Nephron progenitor cell (in vitro differentiated cells): ENCODE measurements around the gene SEMG2.

ENCODE experiments used
- DNase-seq: peaks from one replicate; pipeline ENCODE4 v3.0.0; 2021
- H3K27ac Mint-ChIP-seq: 2 replicates; pipeline ENCODE4 v1.8.0; 2021; ENCODE audit warnings: mild to moderate bottlenecking, moderate library complexity, mixed read lengths
- H3K27me3 Mint-ChIP-seq: 2 replicates; pipeline ENCODE4 v1.8.0; 2021; ENCODE audit warnings: mild to moderate bottlenecking, low read depth, mixed read lengths; ENCODE audit not compliant: poor library complexity
- H3K36me3 Mint-ChIP-seq: 2 replicates; pipeline ENCODE4 v1.8.0; 2021; ENCODE audit warnings: low read depth, mixed read lengths
- H3K4me1 Mint-ChIP-seq: 2 replicates; pipeline ENCODE4 v1.8.0; 2021; ENCODE audit warnings: mixed read lengths
- H3K4me3 Mint-ChIP-seq: 2 replicates; pipeline ENCODE4 v1.8.0; 2021; ENCODE audit warnings: mild to moderate bottlenecking, moderate library complexity, mixed read lengths
- H3K9me3 Mint-ChIP-seq: 2 replicates; pipeline ENCODE4 v1.8.0; 2021; ENCODE audit warnings: mild to moderate bottlenecking, moderate library complexity, mixed read lengths
- TF ChIP-seq, protein P1 (sequence below): fragments of 200-600 bp; sonication (generic); IDR thresholded peaks from 2 replicates; pipeline ENCODE4 v1.5.0; 2021; ENCODE audit warnings: antibody characterized with exemption

SEMG2 gene

DNA sequence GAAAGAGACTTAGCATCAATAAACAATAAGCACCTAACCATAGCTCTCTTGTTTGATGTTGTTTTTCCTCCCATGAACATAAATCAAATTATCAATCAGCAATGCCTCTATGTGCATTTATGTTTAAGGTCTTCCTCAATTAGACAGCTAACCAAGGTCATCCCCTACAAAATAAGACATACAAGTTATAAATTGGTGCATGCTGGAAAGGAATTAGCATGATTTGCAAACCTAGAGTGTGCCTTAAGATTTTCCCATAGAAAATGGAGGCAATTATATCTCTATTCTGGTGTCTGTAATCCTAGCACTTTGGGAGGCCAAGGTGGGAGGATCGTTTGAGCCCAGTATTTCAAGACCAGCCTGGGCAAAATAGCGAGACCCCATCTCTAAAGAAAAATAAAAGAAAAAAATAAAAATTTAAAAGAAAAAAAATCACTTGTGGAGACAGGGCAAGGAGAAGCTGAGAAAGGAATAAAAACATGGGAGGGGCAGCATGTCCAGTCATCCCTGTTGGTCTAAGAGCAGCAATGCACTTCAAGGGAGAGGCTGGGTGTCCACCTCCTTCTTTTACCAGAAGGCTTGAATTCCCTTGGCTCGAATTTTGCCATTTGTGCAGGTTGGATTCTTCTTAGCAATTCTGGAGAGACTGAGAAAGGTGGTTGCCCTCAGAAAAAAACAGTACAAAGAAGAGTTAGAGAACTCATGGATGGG, 42.5 kb downstream of the SEMG2 start:
- Mint-ChIP-seq H3K27me3 (peaks cover 20% of the 10 kb centered on the region), H3K4me1 (peaks cover 27% of the 10 kb centered on the region), H3K27ac (no peak overlapping the region), H3K9me3 (no peaks in the 10 kb centered on the region), H3K4me3 (no peak overlapping the region), H3K36me3 (no peaks in the 10 kb centered on the region)
- no peak for DNase-seq
- TF ChIP-seq, protein P1, sequence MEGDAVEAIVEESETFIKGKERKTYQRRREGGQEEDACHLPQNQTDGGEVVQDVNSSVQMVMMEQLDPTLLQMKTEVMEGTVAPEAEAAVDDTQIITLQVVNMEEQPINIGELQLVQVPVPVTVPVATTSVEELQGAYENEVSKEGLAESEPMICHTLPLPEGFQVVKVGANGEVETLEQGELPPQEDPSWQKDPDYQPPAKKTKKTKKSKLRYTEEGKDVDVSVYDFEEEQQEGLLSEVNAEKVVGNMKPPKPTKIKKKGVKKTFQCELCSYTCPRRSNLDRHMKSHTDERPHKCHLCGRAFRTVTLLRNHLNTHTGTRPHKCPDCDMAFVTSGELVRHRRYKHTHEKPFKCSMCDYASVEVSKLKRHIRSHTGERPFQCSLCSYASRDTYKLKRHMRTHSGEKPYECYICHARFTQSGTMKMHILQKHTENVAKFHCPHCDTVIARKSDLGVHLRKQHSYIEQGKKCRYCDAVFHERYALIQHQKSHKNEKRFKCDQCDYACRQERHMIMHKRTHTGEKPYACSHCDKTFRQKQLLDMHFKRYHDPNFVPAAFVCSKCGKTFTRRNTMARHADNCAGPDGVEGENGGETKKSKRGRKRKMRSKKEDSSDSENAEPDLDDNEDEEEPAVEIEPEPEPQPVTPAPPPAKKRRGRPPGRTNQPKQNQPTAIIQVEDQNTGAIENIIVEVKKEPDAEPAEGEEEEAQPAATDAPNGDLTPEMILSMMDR, result no peak

DNA sequence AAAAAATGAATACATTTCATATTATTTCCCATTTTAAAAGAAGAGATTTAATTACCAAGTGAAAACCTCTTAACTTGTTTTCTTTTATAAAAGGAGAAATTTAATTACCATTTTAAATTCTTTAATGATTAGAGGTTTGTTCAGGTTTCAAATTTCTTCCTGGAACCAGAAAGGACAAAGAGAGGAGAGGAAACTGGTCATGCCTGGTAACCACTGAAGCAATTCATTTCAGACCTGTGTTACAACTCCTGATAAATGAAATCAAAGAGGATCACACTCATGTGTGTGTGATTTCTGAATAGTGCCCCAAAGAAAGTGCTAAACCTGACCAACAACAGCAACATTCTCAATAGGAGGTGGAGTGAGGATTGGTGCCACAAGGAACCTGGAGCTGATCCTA, 45.8 kb downstream of the SEMG2 start:
- TF ChIP-seq, protein P1, result no peak
- H3K36me3 Mint-ChIP-seq, result no peaks in the 10 kb centered on the region
- peaks cover 26% of the 10 kb centered on the region for H3K27me3 Mint-ChIP-seq
- H3K4me3 Mint-ChIP-seq, result no peak overlapping the region
- H3K27ac Mint-ChIP-seq, result peak overlapping the region; percentile 59
- DNase-seq, result no peak
- peaks cover 7% of the 10 kb centered on the region for H3K4me1 Mint-ChIP-seq
- no peaks in the 10 kb centered on the region for H3K9me3 Mint-ChIP-seq

- peaks cover 19% of the 10 kb centered on the region for H3K27me3 Mint-ChIP-seq
- DNase-seq, result no peak
- no peak overlapping the region for H3K4me3 Mint-ChIP-seq
- no peaks in the 10 kb centered on the region for H3K9me3 Mint-ChIP-seq
- TF ChIP-seq, protein P1, result no peak
- peaks cover 7% of the 10 kb centered on the region for H3K4me1 Mint-ChIP-seq
- no peaks in the 10 kb centered on the region for H3K36me3 Mint-ChIP-seq
- no peak overlapping the region for H3K27ac Mint-ChIP-seq
Observed at GRCh38 chr20:45268531-45268930, 47.4 kb downstream of the SEMG2 start.

DNA sequence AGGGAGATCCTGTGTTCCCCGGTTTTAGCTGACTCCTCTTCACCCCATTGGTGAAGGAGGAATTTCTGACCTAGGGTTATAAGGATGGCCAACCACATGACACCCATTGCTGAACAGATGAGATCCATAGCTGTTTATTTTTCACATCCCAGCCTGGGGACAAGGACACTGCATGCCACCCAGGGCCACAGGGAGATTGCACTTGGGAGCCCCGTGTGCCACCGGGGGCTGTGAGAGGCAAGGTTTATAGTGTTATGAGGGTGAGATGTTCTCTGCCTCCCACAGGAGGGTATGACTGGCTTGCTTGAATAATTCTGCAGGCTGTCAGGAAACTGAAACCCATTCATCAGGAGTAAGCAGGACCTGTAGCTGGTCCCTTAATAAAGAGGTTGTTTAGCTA, 47.9 kb downstream of the SEMG2 start:
- TF ChIP-seq, protein P1, result no peak
- H3K4me3 Mint-ChIP-seq, result no peak overlapping the region
- no peaks in the 10 kb centered on the region for H3K36me3 Mint-ChIP-seq
- peaks cover 21% of the 10 kb centered on the region for H3K27me3 Mint-ChIP-seq
- no peak overlapping the region for H3K27ac Mint-ChIP-seq
- DNase-seq, result no peak
- H3K9me3 Mint-ChIP-seq, result no peaks in the 10 kb centered on the region
- peaks cover 7% of the 10 kb centered on the region for H3K4me1 Mint-ChIP-seq

- Mint-ChIP-seq H3K27me3 (peaks cover 24% of the 10 kb centered on the region), H3K36me3 (no peaks in the 10 kb centered on the region), H3K9me3 (no peaks in the 10 kb centered on the region), H3K4me3 (no peak overlapping the region), H3K4me1 (peaks cover 7% of the 10 kb centered on the region), H3K27ac (no peak overlapping the region)
- no peak for DNase-seq
- TF ChIP-seq, protein P1, result no peak
Observed at GRCh38 chr20:45269754-45270270, 48.6 kb downstream of the SEMG2 start.
